ENCODE results near the gene CRABP2.

CRABP2 gene

GRCh38 chr1:156750191-156750672 is 44.8 kb upstream of the CRABP2 start:
- no peaks in the 10 kb centered on the region for H3K9me2 ChIP-seq (replicated peaks; ENCODE audit: control insufficient read depth, low read length)
- H3K36me3 ChIP-seq (ENCODE audit: control insufficient read depth, low read length) = peaks cover 57% of the 10 kb centered on the region
- H3K79me2 ChIP-seq (ENCODE audit: control insufficient read depth, low read length) = peaks cover 85% of the 10 kb centered on the region
- peaks cover 20% of the 10 kb centered on the region; the same call in 1 of the 2 replicates for H4K20me1 ChIP-seq (ENCODE audit: control insufficient read depth, insufficient read depth, low read depth, low read length)
- H3K4me3 ChIP-seq (ENCODE audit: low read length) = peak overlapping the region; percentile 97
- no peaks in the 10 kb centered on the region for H3K9me3 ChIP-seq (ENCODE audit: control insufficient read depth, insufficient read depth, low read length)
- peaks cover 61% of the 10 kb centered on the region for H3K4me1 ChIP-seq (ENCODE audit: control insufficient read depth, low read length)
- H3K4me2 ChIP-seq (ENCODE audit: low read length) = peak overlapping the region; percentile 88
- no peaks in the 10 kb centered on the region for H3K27me3 ChIP-seq (ENCODE audit: control insufficient read depth, low read length)
- peaks cover 9% of the 10 kb centered on the region for H3F3A ChIP-seq (ENCODE audit: control insufficient read depth, insufficient read depth)
- TF ChIP-seq EZH2phosphoT487 (IDR thresholded peaks at IDR 0.05; ENCODE audit: borderline replicate concordance, low read length) = no peak
- TF ChIP-seq, protein P1, sequence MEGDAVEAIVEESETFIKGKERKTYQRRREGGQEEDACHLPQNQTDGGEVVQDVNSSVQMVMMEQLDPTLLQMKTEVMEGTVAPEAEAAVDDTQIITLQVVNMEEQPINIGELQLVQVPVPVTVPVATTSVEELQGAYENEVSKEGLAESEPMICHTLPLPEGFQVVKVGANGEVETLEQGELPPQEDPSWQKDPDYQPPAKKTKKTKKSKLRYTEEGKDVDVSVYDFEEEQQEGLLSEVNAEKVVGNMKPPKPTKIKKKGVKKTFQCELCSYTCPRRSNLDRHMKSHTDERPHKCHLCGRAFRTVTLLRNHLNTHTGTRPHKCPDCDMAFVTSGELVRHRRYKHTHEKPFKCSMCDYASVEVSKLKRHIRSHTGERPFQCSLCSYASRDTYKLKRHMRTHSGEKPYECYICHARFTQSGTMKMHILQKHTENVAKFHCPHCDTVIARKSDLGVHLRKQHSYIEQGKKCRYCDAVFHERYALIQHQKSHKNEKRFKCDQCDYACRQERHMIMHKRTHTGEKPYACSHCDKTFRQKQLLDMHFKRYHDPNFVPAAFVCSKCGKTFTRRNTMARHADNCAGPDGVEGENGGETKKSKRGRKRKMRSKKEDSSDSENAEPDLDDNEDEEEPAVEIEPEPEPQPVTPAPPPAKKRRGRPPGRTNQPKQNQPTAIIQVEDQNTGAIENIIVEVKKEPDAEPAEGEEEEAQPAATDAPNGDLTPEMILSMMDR (IDR thresholded peaks at IDR 0.05; ENCODE audit: low read depth, low read length, poor library complexity, severe bottlenecking) = no peak
- H3K27ac ChIP-seq (ENCODE audit: low read depth, low read length) = peak overlapping the region; percentile 79

GRCh38 chr1:156749419-156750118 is 44.2 kb upstream of the CRABP2 start:
- Histone ChIP-seq H3K27me3 (ENCODE audit: control insufficient read depth, low read length) (no peaks in the 10 kb centered on the region), H3K4me1 (ENCODE audit: control insufficient read depth, low read length) (peaks cover 56% of the 10 kb centered on the region), H4K20me1 (ENCODE audit: control insufficient read depth, insufficient read depth, low read depth, low read length) (peaks cover 20% of the 10 kb centered on the region; the same call in 1 of the 2 replicates), H3K27ac (ENCODE audit: low read depth, low read length) (peak overlapping the region; percentile 79), H3K9me3 (ENCODE audit: control insufficient read depth, insufficient read depth, low read length) (no peaks in the 10 kb centered on the region), H3K79me2 (ENCODE audit: control insufficient read depth, low read length) (peaks cover 91% of the 10 kb centered on the region), H3K9me2 (replicated peaks; ENCODE audit: control insufficient read depth, low read length) (no peaks in the 10 kb centered on the region), H3K4me3 (ENCODE audit: low read length) (peak overlapping the region; percentile 97), H3K4me2 (ENCODE audit: low read length) (peak overlapping the region; percentile 88), H3K36me3 (ENCODE audit: control insufficient read depth, low read length) (peaks cover 63% of the 10 kb centered on the region), H3F3A (ENCODE audit: control insufficient read depth, insufficient read depth) (peaks cover 12% of the 10 kb centered on the region)
- TF ChIP-seq, protein P1 (IDR thresholded peaks at IDR 0.05; ENCODE audit: low read depth, low read length, poor library complexity, severe bottlenecking) = no peak
- TF ChIP-seq EZH2phosphoT487 (IDR thresholded peaks at IDR 0.05; ENCODE audit: borderline replicate concordance, low read length) = no peak

- H3K27ac ChIP-seq (ENCODE audit: low read depth, low read length) = peak overlapping the region; percentile 79
These were observed 43.5 kb upstream of the CRABP2 start for GRCh38 chr1:156748670-156749418.

More at GRCh38 chr1:156748670-156749418, 43.5 kb upstream of the CRABP2 start:
- Histone ChIP-seq H3K27me3 (ENCODE audit: control insufficient read depth, low read length) (no peaks in the 10 kb centered on the region), H3K4me1 (ENCODE audit: control insufficient read depth, low read length) (peaks cover 56% of the 10 kb centered on the region), H3K9me2 (replicated peaks; ENCODE audit: control insufficient read depth, low read length) (no peaks in the 10 kb centered on the region), H3K79me2 (ENCODE audit: control insufficient read depth, low read length) (peaks cover 89% of the 10 kb centered on the region), H4K20me1 (ENCODE audit: control insufficient read depth, insufficient read depth, low read depth, low read length) (peaks cover 20% of the 10 kb centered on the region; the same call in 1 of the 2 replicates), H3F3A (ENCODE audit: control insufficient read depth, insufficient read depth) (peaks cover 12% of the 10 kb centered on the region), H3K36me3 (ENCODE audit: control insufficient read depth, low read length) (peaks cover 66% of the 10 kb centered on the region), H3K9me3 (ENCODE audit: control insufficient read depth, insufficient read depth, low read length) (no peaks in the 10 kb centered on the region), H3K4me3 (ENCODE audit: low read length) (peak overlapping the region; percentile 97), H3K4me2 (ENCODE audit: low read length) (peak overlapping the region; percentile 88)
- no peak for TF ChIP-seq EZH2phosphoT487 (IDR thresholded peaks at IDR 0.05; ENCODE audit: borderline replicate concordance, low read length)
- TF ChIP-seq, protein P1 (IDR thresholded peaks at IDR 0.05; ENCODE audit: low read depth, low read length, poor library complexity, severe bottlenecking) = no peak

All from DOHH2 (cell line).